Cerebellar nuclear complex (tissue), 1 donor: Measurements from ENCODE around the gene ADGRB2.

Experiments used
- DNase-seq, 2 experiments: peaks; one replicate each; lab custom pipeline; 2025; lab: John Stamatoyannopoulos, UW

ADGRB2 gene

GRCh38 chr1:31702836-31703404, 61.2 kb downstream of the ADGRB2 start:
- DNase-seq: no peak

- DNase-seq: no peak
These were observed 62.9 kb downstream of the ADGRB2 start for GRCh38 chr1:31701091-31701736.

GRCh38 chr1:31700468-31701090, 63.6 kb downstream of the ADGRB2 start:
- no peak for DNase-seq

GRCh38 chr1:31699341-31699891, 64.7 kb downstream of the ADGRB2 start:
- no peak for DNase-seq

- DNase-seq: no peak
These were observed 66.7 kb downstream of the ADGRB2 start for GRCh38 chr1:31697369-31697984.

- DNase-seq: no peak
These were observed 67.9 kb downstream of the ADGRB2 start for GRCh38 chr1:31696242-31696641.

GRCh38 chr1:31695327-31695726, 68.8 kb downstream of the ADGRB2 start:
- no peak for DNase-seq

- no peak for DNase-seq
These were observed 69.2 kb downstream of the ADGRB2 start for GRCh38 chr1:31694964-31695313.

GRCh38 chr1:31694069-31694963, 69.8 kb downstream of the ADGRB2 start:
- DNase-seq: no peak

- no peak for DNase-seq
These were observed 70.9 kb downstream of the ADGRB2 start for GRCh38 chr1:31693231-31693630.

- DNase-seq: no peak
These were observed 72.2 kb downstream of the ADGRB2 start for GRCh38 chr1:31691951-31692350.

- no peak for DNase-seq
These were observed 72.7 kb downstream of the ADGRB2 start for GRCh38 chr1:31691446-31691845.

- DNase-seq: no peak
These were observed 73.2 kb downstream of the ADGRB2 start for GRCh38 chr1:31690921-31691320.

GRCh38 chr1:31689854-31690253, 74.3 kb downstream of the ADGRB2 start:
- DNase-seq: no peak

GRCh38 chr1:31689379-31689778, 74.8 kb downstream of the ADGRB2 start:
- no peak for DNase-seq

- no peak for DNase-seq
These were observed 75.8 kb downstream of the ADGRB2 start for GRCh38 chr1:31688233-31688918.

GRCh38 chr1:31687601-31688000, 76.5 kb downstream of the ADGRB2 start:
- DNase-seq: no peak

GRCh38 chr1:31685795-31686194, 78.3 kb downstream of the ADGRB2 start:
- DNase-seq: no peak

- DNase-seq: no peak
These were observed 80.1 kb downstream of the ADGRB2 start for GRCh38 chr1:31683997-31684396.

GRCh38 chr1:31681415-31681814, 82.7 kb downstream of the ADGRB2 start:
- no peak for DNase-seq

GRCh38 chr1:31679676-31680230, 84.4 kb downstream of the ADGRB2 start:
- no peak for DNase-seq
